Inflammatory macrophage (primary cell): ENCODE data around the gene NIPAL3.
"Not testable (repeated sequence)": the region's sequence is repeated elsewhere in the genome, so short reads cannot be mapped to it uniquely, and the experiment has no call there.

Source experiments
- DNase-seq, 2 donors: peaks; one replicate each; pipeline ENCODE4 v3.0.0-alpha.2; 2020 to 2022

Gene NIPAL3

GRCh38 chr1:24425441-24425840 is 9.8 kb downstream of the NIPAL3 start:
- DNase-seq, result no peak

- no peak for DNase-seq
These were observed 10.3 kb downstream of the NIPAL3 start for GRCh38 chr1:24425922-24426321.

GRCh38 chr1:24426744-24427544 is 11.3 kb downstream of the NIPAL3 start:
- DNase-seq, result no peak

- no peak for DNase-seq
These were observed 11.9 kb downstream of the NIPAL3 start for GRCh38 chr1:24427545-24427862.

GRCh38 chr1:24435782-24436365 is 20.3 kb downstream of the NIPAL3 start:
- DNase-seq, result no peak

GRCh38 chr1:24437631-24438396 is 22.2 kb downstream of the NIPAL3 start:
- no peak for DNase-seq

- no peak for DNase-seq
These were observed 22.9 kb downstream of the NIPAL3 start for GRCh38 chr1:24438423-24438901.

- no peak for DNase-seq
These were observed 24.8 kb downstream of the NIPAL3 start for GRCh38 chr1:24440436-24440835.

GRCh38 chr1:24441480-24441879 is 25.9 kb downstream of the NIPAL3 start:
- no peak for DNase-seq

- no peak for DNase-seq
These were observed 26.5 kb downstream of the NIPAL3 start for GRCh38 chr1:24441996-24442668.

GRCh38 chr1:24442764-24443163 is 27.2 kb downstream of the NIPAL3 start:
- DNase-seq, result no peak

- DNase-seq, result no peak
These were observed 27.6 kb downstream of the NIPAL3 start for GRCh38 chr1:24443241-24443656.

- DNase-seq, result not testable (repeated sequence)
These were observed 30.8 kb downstream of the NIPAL3 start for GRCh38 chr1:24446446-24446845.

GRCh38 chr1:24450316-24450715 is 34.7 kb downstream of the NIPAL3 start:
- no peak for DNase-seq

GRCh38 chr1:24450857-24451397 is 35.3 kb downstream of the NIPAL3 start:
- DNase-seq, result no peak

GRCh38 chr1:24451746-24452145 is 36.1 kb downstream of the NIPAL3 start:
- no peak for DNase-seq

GRCh38 chr1:24452922-24453485 is 37.4 kb downstream of the NIPAL3 start:
- DNase-seq, result no peak

- DNase-seq, result peak in 1 of 2 donors; percentile 48
These were observed 39.1 kb downstream of the NIPAL3 start for GRCh38 chr1:24454673-24455072.

GRCh38 chr1:24455272-24455671 is 39.7 kb downstream of the NIPAL3 start:
- DNase-seq, result no peak

- no peak for DNase-seq
These were observed 42.3 kb downstream of the NIPAL3 start for GRCh38 chr1:24457866-24458265.

- no peak for DNase-seq
These were observed 44.1 kb downstream of the NIPAL3 start for GRCh38 chr1:24459551-24460266.

- DNase-seq, result not testable (repeated sequence)
These were observed 46.5 kb downstream of the NIPAL3 start for GRCh38 chr1:24462128-24462527.
